GM18507 (cell line): ENCODE data around the gene FKBP2.

ENCODE experiments used
- DNase-seq: peaks from one replicate; pipeline ENCODE4 v3.0.0; 2011; ENCODE audit warnings: low read depth; ENCODE audit not compliant: insufficient read length; ENCODE audit errors: extremely low spot score
- FAIRE-seq: peaks from 2 replicates; lab custom pipeline; 2011; peaks lifted over from hg19 to GRCh38; lab: Jason Lieb, UNC

Gene FKBP2

DNA sequence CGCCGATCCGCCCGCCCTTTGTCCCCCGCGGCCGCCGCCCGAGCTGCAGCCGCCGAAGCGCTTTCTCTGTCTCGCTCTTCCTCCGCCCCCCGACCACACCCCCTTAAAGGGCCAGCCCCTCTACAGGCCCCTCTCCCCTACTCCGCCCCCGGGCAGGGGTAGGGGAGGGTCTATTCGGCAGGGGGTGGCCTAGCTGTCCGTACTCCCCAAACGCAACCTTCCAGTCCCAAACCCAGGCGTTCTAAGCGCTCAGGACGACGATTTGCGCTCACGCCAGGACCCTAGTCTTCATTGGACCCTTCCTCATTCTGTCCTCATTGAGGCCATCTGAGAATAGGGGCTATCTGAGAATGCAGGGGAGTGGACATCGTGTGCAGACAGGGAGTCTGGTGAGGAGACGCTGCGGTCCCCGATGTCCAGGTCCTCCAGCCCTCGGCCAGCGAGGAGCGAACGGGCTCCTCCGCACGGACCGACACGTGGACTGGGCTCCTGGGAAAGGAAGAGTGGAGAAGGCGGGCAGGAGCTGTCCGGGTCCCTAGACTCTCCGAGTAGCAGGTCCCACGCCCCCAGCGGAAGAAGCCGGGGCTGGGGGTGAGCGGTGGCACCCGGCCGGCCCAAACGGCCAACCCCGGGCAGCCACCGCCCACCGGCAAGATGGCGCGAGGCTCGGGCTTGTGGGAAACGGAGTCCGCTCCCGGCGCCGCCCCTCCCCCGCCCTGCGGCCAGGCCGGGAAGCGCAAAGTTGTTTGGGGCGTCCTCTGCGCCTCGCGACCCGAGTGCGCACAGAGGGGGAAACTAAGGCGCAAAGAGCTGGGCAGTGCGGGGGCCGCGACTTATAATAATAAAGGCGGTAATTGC, 6.2 kb downstream of the FKBP2 start, which contains the start of gene PPP1R14B:
PPP1R14B (minus strand) TSS at position 73 of the 858 bp plus-strand sequence. CDS start 270 bp downstream, outside the sequence.
- DNase-seq: no peak

GRCh38 chr11:64247729-64248531, 7.0 kb downstream of the FKBP2 start:
- no peak for DNase-seq
- FAIRE-seq: no peak

More for the DNA sequence above, 6.2 kb downstream of the FKBP2 start, which contains the start of gene PPP1R14B:
- peak; percentile 5 for FAIRE-seq

DNA sequence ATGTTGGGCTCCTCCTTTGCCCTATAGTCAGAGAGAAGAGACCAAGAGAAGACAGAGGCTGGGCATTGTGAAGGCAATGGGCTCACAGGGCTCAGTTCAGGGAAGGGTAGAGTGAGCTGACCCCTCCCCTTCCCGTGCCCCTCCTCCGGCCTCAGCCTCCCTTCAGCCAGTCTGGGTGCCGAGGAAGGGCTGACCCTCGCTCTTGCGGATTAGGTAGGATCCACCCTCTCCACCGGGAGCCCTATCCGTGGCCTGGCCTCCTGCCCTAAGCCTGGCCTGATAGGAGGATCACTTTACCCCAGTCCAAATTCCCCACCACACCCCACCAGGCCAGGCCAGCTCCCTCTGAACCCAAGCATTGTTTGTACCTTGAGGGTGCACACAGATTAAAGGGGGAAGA, 7.7 kb downstream of the FKBP2 start:
- DNase-seq (no peak), FAIRE-seq (no peak)

GRCh38 chr11:64249038-64249437, 8.1 kb downstream of the FKBP2 start:
- DNase-seq (no peak), FAIRE-seq (no peak)

DNA sequence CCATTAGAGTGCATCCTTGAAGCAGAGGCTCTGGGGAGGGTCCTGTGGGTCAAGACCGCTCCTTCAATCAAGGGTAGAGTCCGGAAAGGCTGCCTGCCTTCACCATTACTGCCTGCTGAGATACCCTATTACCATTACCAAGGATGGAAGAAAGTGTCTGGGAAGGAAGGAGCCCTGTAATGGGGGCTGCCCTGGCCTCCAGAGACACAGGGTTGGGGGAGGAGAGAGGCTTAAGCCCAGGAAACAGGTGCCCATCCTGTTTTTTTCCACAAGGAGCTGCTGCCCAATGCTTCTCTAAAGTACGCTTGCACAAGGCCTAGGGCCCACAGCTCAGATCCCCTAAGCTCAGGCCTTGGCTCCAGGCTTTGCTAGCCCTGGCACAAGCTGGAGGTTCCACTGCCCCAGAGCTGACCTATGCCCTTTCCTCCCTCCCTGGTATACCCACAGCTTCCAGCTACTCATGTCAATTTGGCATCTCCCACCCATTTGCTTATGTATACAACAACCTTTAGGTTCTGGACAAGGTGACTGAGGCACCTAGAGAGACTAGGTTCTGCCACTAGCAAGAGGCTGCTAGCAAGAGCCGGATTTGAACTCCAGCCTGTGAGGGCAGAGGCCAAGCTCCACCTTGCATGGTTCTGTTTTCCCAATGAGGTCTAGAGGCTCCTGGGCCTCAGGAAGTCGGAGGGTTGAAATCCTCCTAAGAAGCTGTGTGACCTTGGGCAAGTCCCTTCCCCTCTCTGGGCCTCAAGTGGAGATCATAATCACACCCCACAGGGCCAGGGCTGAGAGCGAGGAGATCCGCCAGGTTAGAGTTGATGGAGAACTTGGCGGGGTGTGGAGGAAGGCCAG, 8.9 kb downstream of the FKBP2 start:
- no peak for FAIRE-seq
- no peak for DNase-seq

GRCh38 chr11:64250415-64251015, 9.6 kb downstream of the FKBP2 start:
- no peak for DNase-seq
- no peak for FAIRE-seq

DNA sequence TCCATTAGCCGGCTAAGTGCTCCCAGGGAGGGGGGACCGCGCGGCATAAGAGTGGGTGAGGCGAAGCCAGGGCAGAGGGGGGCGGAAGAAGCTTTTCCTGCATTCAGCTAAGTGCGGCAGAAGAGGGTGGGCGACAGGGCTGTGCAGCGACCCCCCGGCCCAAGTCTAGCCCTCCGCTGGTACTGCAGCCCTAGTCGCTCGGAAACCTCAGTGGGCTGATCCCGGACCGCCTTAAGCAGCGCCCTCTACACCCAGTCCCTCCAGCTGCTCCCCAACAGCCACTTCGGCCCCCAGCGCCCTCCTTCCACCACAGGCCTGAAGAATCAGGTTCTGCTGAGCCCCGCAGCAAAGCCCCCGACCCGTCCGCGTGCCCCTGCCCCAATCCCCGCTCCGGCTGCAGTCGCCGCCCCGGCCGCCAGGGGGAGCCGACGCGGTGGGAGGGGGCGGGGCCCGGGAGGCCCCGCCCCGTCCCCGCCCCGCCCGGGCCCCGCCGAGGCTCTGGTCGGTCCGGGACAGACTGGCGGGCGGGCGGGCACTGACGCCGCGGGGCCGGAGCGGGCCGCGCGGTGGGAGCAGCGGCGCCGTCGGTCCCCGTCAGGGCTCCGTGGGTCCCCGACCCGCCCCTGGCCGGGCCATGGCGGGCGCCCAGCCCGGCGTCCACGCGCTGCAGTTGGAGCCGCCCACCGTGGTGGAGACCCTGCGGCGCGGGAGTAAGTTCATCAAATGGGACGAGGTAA, 10.3 kb downstream of the FKBP2 start, which contains the start of gene PLCB3:
PLCB3 (plus strand) TSS at position 515 of the 737 bp plus-strand sequence; CDS start at position 635, 120 bp downstream.
- DNase-seq (peak; percentile 82), FAIRE-seq (no peak)

DNA sequence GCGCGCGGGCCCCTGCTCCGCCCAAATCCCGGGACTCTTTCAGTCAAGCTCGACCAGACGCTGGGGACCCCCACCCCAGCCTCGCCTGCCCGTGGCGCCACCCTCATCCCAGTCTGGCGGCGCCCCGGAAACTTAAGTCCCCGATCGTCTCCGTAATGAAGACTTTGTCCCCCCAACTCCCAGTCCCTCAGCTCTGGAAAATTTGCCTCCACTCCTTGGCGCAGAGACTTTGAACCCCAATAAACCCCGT, 10.8 kb downstream of the FKBP2 start:
- FAIRE-seq: no peak
- DNase-seq: no peak

GRCh38 chr11:64252003-64252872, 11.3 kb downstream of the FKBP2 start:
- DNase-seq (no peak), FAIRE-seq (no peak)

GRCh38 chr11:64253043-64253442, 12.1 kb downstream of the FKBP2 start:
- FAIRE-seq (no peak), DNase-seq (no peak)

DNA sequence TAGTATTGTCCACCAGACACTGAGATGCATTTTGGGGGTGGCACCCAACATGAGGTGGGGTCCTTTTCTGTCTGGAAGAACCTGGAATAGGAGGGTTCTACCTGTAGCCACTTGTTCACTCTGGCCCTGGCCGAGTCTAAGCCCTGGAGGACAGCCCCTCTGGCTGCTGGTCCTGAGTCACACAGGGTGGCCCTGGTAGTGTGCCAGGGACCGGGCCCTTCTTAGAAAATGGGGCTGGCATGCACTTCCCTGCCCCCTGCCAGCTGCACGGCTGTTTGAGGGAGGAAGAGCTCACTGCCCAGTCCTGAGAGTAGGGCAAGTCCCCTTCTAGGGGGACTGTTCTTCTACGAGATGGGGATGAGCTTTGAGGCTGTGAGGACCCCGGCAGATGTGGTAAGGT, 12.6 kb downstream of the FKBP2 start:
- DNase-seq: no peak
- FAIRE-seq: no peak

DNA sequence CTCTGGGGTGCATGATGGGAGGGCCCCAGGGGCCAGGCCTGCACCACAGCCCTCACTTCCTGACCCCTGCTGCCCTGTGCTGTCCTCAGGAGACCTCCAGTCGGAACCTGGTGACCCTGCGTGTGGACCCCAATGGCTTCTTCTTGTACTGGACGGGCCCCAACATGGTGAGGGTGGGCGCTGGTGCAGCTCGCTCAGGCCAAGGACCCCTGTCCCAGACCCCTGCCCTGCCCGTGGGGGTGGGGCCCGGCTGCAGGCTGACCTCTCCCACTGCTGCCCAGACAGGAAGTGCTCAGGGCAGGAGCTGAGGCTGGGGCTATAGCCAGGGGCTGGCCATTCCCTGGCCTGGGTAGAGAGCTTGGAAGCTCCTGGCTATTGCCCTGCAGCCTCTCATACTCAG, 13.4 kb downstream of the FKBP2 start:
- FAIRE-seq: no peak
- no peak for DNase-seq

GRCh38 chr11:64255135-64256128, 14.5 kb downstream of the FKBP2 start:
- FAIRE-seq (no peak), DNase-seq (no peak)

DNA sequence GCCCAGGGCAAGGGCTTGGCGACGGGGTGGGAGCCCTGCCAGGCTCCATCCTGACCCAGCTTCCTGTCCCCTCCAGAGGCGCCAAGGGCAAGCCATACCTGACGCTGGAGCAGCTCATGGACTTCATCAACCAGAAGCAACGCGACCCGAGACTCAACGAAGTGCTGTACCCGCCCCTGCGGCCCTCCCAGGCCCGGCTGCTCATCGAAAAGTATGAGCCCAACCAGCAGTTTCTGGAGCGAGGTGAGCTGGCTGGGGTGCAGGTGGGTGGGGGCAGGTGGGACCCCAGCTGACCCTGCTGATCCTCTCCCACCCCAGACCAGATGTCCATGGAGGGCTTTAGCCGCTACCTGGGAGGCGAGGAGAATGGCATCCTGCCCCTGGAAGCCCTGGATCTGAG, 15.4 kb downstream of the FKBP2 start:
- no peak for DNase-seq
- FAIRE-seq: no peak

- FAIRE-seq: no peak
- DNase-seq: no peak
Measured at GRCh38 chr11:64258356-64258755, 17.5 kb downstream of the FKBP2 start.

- FAIRE-seq: no peak
- DNase-seq: no peak
Measured at GRCh38 chr11:64258946-64259532, 18.1 kb downstream of the FKBP2 start.
